Chondrocyte (in vitro differentiated cells): Measurements from ENCODE around the gene NAA60. TPM values are rescaled to one million over a fixed set of nuclear protein-coding genes. Genes with fewer than 3 reads are reported as not detected.

Experiments used
- DNase-seq: peaks from one replicate; pipeline ENCODE4 v3.0.0; 2021; ENCODE audit warnings: mixed read lengths, low spot score
- H3K27ac Mint-ChIP-seq: one replicate; pipeline ENCODE4 v1.8.0; 2021; ENCODE audit warnings: mild to moderate bottlenecking, moderate library complexity, mixed read lengths; ENCODE audit not compliant: unreplicated experiment
- H3K27me3 Mint-ChIP-seq: 2 replicates; pipeline ENCODE4 v1.8.0; 2021; ENCODE audit warnings: low read depth, mixed read lengths
- H3K36me3 Mint-ChIP-seq: 2 replicates; pipeline ENCODE4 v1.8.0; 2021; ENCODE audit warnings: low read depth, mixed read lengths
- H3K4me1 Mint-ChIP-seq: 2 replicates; pipeline ENCODE4 v1.8.0; 2021; ENCODE audit warnings: low read depth, mild to moderate bottlenecking, mixed read lengths
- H3K4me3 Mint-ChIP-seq: one replicate; pipeline ENCODE4 v1.8.0; 2021; ENCODE audit warnings: mild to moderate bottlenecking, moderate library complexity, mixed read lengths; ENCODE audit not compliant: unreplicated experiment
- H3K9me3 Mint-ChIP-seq: 2 replicates; pipeline ENCODE4 v1.8.0; 2021; ENCODE audit warnings: low read depth, mixed read lengths
- total RNA-seq: library from RNA; stranded (reverse); gene quantifications from 3 replicates; pipeline ENCODE4 v1.2.1, GENCODE V29; 2021
- TF ChIP-seq, protein P1 (sequence below): fragments of 200-600 bp; sonication (generic); IDR thresholded peaks from 2 replicates; pipeline ENCODE4 v1.5.0; 2021; ENCODE audit warnings: antibody characterized with exemption, mild to moderate bottlenecking, moderate library complexity

NAA60 gene
- total RNA-seq, 1 donor from 2014 or later, result 47.2 TPM

DNA sequence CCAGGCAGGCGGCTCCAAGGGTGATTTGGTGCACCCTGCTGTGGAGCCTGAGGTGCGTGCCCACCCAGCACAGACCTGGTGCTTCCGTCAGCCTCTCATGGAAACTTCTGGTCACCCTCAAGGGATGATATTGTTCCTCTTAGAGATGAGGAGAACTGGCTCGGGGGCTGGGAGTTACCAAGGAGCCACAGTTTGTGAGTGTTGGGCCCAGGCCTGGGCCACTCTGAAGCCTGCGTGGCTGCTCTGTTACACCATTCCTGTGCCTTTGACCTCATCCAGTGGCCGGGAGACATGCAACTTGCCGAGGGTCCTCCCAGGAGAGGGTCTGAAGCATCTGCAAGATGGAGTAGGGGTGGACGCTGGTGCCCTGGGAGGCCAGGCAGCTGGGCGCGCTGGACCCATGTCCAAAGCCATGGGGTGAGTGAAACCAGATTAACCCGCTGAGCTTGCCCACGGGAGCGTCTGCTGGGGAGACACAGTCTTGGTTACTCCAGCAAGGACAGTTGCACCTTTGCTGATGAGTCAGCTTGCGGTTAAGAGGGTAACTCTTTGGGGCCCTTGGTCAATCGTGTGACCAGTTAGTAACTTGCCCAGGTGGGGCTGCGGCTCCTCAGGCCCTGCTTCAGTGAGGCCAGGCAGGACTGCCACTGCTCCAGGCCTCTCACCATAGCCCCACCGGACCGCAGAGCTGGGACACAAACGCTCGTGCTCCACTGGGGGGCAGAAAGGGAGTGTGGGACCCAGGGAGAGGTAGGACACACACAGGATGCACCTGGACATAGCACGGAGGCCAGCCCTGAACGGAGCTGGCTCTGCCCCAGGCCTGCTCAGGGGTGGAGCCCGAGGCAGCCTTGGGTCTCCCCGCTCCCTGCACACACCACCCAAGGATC, 44.3 kb downstream of the NAA60 start:
- TF ChIP-seq, protein P1, sequence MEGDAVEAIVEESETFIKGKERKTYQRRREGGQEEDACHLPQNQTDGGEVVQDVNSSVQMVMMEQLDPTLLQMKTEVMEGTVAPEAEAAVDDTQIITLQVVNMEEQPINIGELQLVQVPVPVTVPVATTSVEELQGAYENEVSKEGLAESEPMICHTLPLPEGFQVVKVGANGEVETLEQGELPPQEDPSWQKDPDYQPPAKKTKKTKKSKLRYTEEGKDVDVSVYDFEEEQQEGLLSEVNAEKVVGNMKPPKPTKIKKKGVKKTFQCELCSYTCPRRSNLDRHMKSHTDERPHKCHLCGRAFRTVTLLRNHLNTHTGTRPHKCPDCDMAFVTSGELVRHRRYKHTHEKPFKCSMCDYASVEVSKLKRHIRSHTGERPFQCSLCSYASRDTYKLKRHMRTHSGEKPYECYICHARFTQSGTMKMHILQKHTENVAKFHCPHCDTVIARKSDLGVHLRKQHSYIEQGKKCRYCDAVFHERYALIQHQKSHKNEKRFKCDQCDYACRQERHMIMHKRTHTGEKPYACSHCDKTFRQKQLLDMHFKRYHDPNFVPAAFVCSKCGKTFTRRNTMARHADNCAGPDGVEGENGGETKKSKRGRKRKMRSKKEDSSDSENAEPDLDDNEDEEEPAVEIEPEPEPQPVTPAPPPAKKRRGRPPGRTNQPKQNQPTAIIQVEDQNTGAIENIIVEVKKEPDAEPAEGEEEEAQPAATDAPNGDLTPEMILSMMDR, result no peak
- peak; percentile 74 for DNase-seq
- H3K4me1 Mint-ChIP-seq, result no peaks in the 10 kb centered on the region
- no peak overlapping the region for H3K27ac Mint-ChIP-seq
- H3K27me3 Mint-ChIP-seq, result no peaks in the 10 kb centered on the region
- no peak overlapping the region for H3K4me3 Mint-ChIP-seq
- H3K9me3 Mint-ChIP-seq, result no peaks in the 10 kb centered on the region
- peaks cover 23% of the 10 kb centered on the region for H3K36me3 Mint-ChIP-seq

DNA sequence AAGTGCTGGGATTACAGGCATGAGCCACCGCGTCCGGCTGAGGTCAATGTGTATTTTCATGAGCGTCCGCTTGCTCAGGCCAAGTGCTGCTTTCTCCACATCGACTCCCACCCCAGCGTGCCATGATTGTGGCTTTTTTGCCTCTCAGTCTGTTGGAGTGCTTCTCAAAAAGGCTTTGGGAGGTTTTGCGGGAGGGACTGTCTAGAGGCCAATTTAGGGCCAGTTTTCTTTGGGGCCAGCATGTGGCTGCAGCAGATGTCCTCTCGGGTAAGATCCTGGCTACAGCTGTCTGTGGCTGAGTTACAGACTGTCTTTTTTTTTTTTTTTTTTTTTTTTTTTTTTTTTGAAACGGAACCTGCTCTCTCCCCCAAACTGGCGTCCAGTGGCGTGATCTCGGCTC, 45.3 kb downstream of the NAA60 start:
- TF ChIP-seq, protein P1, result no peak
- H3K36me3 Mint-ChIP-seq, result peaks cover 13% of the 10 kb centered on the region
- H3K4me3 Mint-ChIP-seq, result no peak overlapping the region
- no peaks in the 10 kb centered on the region for H3K9me3 Mint-ChIP-seq
- DNase-seq, result no peak
- H3K27ac Mint-ChIP-seq, result no peak overlapping the region
- H3K4me1 Mint-ChIP-seq, result no peaks in the 10 kb centered on the region
- H3K27me3 Mint-ChIP-seq, result no peaks in the 10 kb centered on the region

DNA sequence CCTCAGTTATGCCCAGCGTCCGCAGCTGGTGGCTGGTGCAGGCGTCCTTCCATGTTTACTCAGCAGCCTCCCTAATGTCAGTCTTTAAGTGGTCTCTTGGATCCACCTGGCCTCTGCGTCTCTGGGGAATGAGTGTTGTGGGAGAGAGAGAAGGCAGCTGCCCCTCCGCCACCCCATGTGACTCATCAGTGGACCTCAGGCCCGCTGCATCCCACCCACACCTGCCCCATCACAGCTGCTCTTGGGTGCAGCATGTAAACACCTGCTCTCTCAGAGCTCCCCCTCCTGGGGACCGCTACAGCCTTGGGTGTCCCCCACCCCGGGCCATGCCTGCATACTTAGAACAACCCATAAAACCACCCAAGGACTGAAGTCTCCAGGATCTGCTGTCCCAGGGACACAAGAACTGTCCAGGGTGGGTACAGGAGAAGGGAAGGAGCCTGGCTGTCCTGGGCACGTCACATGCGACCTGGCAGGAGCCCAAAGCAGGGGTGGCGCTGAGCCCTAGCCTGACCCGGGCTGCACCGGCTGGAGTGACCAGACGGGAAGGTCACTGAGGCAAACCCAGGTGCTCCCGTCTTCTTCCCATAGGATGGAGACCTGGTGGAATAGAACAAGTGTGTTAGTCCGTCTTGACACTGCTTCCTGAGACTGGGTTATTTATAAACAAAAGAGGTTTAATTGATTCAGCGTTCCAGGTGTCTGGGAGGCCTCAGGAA, 47.6 kb downstream of the NAA60 start:
- Mint-ChIP-seq H3K27me3 (no peaks in the 10 kb centered on the region), H3K4me3 (no peak overlapping the region), H3K36me3 (peaks cover 6% of the 10 kb centered on the region), H3K27ac (no peak overlapping the region), H3K9me3 (no peaks in the 10 kb centered on the region), H3K4me1 (no peaks in the 10 kb centered on the region)
- TF ChIP-seq, protein P1, result no peak
- DNase-seq, result peak; percentile 80

DNA sequence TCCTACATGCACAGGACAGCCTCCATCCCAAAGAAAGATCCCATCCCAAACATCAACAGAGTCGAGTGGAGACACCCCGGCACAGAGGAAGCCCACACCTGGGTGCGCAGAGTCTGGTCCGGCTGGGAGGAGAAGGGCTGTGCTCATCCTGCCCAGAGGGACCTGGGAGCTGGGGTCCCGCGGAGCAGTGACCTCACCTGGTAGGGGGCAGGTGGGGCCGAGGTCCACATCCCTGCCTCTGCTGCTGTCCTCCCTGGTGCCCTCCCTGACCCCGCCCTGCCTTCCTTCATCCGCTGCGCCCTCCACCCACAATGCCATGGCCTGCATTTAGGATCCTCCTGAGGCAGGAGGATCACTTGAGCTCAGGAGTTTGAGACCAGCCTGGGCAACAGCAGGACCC, 48.9 kb downstream of the NAA60 start:
- peak; percentile 72 for DNase-seq
- Mint-ChIP-seq H3K27ac (no peak overlapping the region), H3K27me3 (no peaks in the 10 kb centered on the region), H3K4me1 (no peaks in the 10 kb centered on the region), H3K36me3 (peaks cover 2% of the 10 kb centered on the region), H3K9me3 (no peaks in the 10 kb centered on the region), H3K4me3 (no peak overlapping the region)
- TF ChIP-seq, protein P1, result no peak

DNA sequence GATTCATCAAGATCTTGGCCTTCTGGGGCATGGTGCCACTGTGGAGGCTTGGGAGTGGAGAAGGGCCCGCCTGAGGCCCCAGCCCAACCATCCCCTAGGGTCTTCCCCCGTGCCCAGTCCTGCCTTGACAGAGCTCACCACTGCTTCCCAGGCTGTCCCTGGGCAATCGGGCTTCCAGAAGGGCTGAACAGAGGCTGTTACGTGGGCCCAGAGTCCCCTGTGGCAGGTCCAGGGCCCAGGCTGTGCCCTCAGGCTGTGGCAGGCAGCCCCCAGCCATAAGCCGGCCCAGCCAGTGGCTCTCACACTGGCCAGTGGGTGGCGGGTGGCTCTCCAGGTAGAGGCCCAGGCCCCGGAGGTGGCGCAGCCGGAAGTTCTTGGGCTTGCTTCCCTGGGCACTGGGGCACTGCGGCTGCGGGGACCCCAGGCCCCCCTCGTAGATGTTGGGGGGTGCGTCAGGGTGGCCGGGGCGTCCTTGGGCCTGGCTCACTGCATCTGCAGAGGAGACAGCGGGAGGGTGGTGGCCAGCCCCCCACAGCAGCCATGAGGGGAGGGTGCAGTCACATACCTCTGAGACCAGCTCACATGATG, 51.0 kb downstream of the NAA60 start:
- peak; percentile 78 for DNase-seq
- Mint-ChIP-seq H3K4me1 (no peaks in the 10 kb centered on the region), H3K4me3 (no peak overlapping the region), H3K36me3 (no peaks in the 10 kb centered on the region), H3K27ac (no peak overlapping the region), H3K9me3 (no peaks in the 10 kb centered on the region), H3K27me3 (no peaks in the 10 kb centered on the region)
- TF ChIP-seq, protein P1, result no peak
